GM21786 (cell line): ENCODE data around the gene AFF3.
"Not testable (repeated sequence)": the region's sequence is repeated elsewhere in the genome, so short reads cannot be mapped to it uniquely, and the experiment has no call there.

ENCODE experiments used
- ATAC-seq: cut with Tn5 transposase; IDR thresholded peaks from one replicate; pipeline ENCODE4 v1.9.1; 2021; ENCODE audit not compliant: unreplicated experiment

The AFF3 gene

GRCh38 chr2:99520813-99521212 is 621.6 kb downstream of the AFF3 start:
- no peak for ATAC-seq

- ATAC-seq, result no peak
Observed at GRCh38 chr2:99520195-99520594, 622.2 kb downstream of the AFF3 start.

- ATAC-seq, result no peak
Observed at GRCh38 chr2:99514357-99514756, 628.0 kb downstream of the AFF3 start.

- no peak for ATAC-seq
Observed at GRCh38 chr2:99512181-99512591, 630.2 kb downstream of the AFF3 start.

DNA sequence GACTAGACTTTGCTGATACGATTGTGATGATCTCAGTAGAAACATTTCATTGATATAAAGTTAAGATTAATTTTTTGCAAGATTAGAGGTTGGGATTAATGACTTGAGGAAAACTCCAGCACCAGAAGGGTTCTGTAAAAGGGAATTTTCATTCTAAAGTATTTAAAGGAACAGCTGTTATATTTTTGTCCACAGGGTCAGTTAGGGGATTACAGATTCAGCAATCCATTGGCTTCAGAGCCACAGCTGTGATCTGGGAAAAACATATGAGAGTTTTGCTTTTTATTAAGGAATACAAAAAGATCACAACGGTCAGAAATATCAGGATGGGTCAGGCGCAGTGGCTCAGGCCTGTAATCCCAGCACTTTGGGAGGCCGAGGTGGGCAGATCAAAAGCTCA is 633.0 kb downstream of the AFF3 start:
- ATAC-seq, result no peak

DNA sequence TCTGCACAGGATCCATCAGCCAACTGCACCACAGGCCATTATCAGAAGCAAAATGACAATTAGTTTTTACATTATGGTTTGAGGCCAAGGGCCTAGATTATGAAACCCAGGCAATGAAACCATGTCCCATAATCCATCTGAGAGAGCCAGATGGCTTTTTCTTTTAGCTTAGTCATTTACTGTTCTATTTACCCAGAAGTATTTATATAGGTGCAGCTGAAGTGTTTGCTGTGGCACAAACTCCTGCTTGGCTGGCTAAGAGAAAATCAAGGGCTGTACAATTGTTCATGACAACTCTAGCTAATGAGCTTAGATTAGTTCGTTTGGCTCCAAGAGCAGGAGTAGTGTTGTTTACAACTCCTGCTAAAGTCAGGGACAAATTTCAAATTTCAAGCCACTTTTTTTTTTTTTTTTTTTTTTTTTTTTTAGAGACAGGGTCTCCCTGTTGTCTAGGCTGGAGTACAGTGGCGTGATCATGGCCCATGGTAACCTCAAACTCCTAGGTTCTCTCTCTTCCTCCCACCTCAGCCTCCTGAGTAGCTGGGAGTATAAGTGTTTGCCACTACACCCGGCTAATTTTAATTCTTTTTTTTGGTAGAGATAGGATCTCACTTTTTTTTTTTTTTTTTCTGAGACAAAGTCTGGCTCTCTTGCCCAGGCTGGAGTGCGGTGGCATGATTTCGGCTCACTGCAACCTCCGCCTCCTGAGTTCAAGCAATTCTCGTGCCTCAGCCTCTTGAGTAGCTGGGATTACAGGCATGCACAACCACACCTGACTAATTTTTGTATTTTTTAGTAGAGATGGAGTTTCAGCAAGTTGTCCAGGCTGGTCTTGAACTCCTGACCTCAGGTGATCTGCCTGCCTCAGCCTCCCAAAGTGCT is 634.2 kb downstream of the AFF3 start:
- ATAC-seq, result no peak

DNA sequence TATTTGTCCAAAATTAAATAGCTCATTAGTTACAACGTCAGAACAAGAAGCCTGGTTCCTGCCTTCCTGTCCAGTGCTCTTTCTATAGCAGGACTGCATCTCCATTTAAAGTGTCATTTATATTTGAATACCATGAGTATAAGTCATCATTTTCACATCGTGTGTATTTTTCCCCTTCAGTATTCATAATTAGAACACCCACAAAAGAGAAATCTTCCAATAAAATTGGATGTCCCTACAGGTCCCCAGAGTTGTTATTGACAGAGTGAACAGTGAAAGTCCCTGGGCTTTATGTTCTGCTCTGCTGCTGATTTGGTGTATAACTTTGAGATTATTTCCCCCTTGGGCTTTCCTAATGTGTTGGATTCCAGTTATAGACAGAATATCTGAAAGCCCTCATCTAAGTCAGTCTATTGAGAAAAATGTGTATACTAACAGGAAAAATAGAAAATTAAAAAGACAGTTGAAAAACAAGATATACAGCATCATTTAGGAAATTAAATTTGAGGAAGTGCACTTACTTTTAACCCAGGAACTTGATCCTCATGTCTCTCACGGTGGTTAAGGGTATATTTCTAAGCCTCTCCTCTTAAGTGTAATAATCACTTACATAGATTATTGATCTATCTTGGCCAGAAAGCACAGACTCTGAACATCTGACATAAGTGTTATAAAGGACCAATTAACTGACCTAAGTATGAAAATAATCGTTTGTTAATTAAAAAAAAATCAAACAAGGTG is 637.4 kb downstream of the AFF3 start:
- no peak for ATAC-seq

GRCh38 chr2:99503662-99504416 is 638.6 kb downstream of the AFF3 start:
- ATAC-seq, result not testable (repeated sequence)

DNA sequence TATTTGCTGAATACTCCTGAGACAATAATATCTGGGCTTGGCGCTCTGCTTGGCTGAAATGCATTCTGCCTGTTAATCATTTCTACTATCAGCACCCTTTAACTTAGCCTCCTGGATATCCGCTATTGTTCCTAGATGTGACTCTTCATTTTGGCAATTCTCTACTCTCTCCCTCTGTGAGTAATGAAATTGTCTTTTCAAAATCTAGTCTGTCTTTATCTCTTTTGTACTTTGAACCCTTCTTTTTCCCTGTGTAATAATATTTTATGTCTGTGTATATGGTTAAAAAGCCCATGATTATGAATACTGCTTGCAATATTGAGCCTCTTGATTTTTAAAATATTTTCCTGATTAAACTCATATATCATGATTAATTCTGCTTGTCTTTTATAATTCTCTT is 646.4 kb downstream of the AFF3 start:
- ATAC-seq, result no peak
